Eye (tissue), 1 donor: ENCODE measurements around the gene WNT3A.

Source experiments
- DNase-seq: peaks from one replicate; pipeline ENCODE4 v3.0.0-alpha.2; 2015

WNT3A gene

DNA sequence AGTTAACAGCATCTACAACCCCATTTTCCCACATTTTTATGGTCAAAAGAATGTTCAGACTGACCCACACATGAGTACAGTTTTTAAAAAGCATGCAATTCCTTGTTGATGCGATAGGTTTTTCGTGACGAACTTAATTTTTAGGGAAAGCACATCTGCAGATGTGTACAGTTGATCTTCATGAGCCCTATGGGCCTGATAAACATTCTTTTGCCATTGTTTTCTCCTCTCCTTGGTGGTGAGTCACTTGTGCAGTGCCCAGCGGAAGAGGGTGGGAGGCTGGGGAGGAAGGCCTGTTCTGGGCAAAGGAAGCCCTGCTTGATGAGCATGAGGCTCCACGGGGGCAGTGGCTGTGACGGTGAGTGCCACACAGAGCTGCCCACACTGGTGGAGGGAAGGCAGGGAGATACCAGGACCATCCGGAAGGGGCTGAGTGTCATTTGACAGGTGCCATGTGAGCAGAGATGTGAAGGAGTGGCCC is 81.0 kb downstream of the WNT3A start:
- DNase-seq: no peak

DNA sequence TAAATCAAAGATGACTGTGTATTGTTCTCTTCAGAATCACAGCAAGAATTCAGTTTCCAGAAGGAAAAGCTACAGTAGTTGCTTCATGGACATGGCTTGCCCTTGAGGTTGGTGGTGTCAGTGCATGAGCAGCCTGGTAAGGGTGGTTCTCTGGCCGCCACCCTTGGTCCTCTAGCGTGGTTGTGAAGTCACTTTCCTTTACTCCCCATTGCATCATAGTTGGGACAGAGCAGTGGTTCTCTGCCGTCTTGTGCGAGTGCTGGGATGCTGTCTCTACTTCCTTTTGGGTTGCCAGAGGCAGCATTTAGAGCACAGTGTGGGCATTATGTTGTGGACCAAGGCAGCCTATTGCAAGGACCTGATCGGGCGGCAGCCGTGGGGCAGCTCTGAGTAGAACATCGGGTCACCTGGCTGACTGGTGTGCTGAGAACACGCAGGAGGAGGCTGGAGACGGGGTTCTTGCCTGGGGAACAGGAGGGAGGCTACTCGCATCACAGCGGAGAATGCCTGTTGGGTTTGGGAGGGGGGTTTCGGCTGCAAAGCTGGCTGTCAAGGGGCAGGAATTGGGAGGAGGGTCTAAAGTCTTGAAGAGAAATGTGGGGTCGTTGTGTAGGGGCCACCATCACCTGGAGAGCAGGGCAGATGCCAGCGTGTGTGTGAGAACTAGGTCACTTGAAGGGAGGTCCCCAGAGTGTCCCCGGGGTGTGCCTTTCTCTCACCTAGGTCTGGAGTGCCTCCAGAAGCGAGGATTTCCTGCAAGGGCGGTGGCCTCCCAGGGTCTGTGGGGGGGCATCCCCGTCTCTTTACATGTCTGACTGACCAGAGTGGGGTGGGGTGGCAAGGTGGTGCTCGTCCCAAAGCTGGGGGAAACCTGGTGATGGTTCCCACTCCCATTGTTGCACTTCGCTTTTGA is 82.0 kb downstream of the WNT3A start:
- no peak for DNase-seq

DNA sequence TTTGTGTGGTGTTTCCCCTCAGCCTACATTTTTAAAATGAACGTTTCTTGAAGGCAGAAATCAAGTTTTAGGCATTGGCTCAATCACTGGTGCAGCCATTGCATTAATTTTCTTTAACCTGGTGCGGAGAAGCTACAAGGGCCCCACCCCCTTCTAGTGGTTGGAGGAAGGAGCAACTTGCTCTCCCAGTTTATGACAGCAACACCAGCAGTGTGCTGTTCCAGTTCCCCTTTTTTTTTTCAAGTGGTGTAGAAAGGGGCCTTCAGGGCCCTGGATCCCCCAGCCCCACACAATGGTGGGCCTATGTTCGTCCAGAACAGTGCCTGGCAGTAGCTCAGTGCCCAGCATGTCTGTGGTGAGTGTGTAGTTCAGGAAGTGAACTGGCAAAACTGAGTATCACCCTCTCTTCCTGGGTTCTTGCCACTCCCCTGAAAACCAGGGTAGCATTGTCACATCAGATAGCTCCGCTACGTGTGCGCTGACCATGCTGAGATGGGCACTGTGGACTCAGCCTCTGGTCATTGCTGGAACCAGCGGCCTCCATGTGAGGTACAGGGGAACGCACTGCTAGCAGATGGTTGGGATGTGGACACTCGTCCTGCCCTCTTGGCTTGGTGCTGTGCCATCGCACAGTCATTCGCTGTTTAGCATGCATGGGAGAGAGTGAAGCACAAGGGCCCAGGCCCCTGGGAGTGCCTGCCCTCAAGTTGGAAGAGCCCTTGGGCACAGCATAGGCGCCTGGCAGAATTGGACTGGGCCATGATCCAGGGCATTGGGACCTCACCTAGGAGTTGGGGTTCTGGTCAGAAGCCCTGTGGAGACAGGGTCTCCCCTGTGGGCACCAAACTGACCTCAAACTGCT is 83.0 kb downstream of the WNT3A start:
- no peak for DNase-seq

DNA sequence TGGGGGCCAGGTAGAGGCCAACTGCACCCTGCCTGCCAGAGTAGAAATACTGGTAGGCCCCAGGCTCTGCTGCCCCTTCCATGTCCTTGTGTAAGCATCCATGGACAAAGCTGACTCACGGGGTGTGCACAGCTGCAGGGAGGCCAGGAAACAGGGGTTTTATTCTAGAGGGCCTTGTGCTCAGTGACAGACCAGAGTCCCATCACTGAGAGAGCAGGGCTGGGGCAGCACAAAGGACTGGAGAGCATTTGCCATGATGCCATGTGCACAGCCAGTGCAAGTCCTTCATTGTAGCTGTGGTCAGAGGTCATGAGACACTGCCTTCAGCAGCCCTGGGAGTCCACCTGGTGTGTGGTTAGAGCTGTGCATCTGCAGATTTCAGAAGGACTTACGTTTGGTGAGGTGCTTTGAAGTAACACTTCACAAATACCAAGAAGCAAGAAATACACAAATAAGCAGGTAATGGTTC is 83.8 kb downstream of the WNT3A start:
- no peak for DNase-seq

DNA sequence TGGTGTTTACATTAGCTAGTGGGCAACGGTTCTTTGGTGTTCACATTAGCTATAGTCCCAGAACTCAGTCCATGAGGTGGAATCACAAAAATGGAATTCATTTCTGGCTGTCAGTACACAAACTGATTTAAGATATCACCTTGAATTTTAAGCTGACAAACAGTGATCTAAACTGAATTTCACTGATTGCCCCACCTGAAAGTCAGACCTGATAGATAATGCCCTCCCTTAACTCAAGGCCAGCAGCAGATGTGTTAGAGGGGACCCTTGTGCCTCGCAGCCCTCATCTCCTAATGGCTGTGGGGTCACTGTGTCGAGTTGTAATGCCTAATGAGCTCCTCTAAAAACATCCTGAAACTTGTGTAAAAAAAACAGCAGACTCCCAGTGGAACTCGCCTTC is 84.3 kb downstream of the WNT3A start:
- DNase-seq: no peak

DNA sequence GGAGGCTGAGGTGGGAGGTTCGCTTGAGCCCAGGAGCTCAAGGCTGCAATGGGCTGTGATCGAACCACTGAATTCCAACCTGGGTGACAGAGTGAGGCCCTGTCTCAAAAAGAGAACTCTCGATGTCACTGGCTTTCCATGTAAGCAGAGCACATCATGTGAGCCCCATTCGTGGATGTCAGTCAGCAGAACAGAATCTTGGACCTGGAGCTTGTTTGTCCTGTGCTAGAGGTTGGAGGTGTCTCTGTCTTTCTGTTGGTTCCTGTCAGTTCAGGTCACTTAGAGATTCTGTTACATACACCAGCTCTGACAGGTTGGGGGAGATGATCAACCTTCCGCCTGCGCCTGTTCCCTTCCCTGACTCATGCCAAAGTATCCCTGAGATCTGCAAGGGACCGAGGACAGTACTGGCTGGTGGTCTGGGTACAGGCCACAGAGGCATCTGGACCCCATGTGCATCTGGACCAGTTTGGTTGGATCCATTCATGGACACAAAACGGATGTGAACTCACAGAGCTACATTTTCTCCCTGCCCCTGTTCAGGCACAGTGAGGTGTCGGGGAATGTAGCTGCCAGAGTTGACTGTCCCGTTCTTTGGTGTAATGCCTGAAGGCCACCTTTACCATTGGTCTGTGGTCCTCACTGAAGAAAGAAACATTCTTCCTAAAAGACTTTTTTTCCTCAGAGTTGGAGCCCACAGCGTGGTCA is 85.7 kb downstream of the WNT3A start:
- no peak for DNase-seq

DNA sequence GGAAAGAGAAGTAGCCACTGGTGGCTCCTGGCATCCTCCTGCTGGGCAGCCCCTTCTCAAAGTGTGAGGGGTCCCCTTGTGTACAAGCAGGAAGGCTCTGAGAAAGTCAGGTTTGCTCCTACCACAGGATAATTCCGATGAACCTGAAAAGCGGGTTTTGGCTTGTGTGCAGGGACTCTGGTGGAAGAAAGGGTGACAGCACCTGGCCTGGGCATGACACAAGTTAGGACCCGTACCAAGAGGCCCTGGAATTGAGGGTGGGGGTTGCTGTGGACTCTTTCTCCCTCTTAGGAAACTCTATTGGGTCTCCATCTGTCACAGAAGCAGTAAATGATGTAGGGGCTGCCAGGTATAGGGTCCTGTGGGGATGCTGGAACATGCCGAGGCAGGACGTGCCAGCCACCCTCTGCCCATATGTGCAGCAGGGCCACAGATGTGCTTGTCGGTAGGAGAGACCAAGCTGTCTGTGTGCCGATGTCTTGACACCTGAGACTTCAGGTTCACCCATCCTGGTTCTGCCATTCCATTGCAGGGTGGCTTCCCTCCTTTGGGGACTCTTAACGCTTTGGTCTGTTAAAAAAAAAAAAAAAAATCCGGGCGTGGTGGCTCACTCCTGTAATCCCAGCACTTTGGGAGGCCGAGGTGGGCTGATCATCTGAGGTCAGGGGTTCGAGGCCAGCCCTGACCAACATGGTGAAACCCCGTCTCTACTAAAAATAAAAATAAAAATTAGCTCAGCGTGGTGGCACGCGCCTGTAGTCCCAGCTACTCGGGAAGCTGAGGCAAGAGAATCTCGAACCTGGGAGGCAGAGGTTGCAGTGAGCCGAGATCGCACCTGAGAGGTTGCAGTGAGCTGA is 86.5 kb downstream of the WNT3A start:
- no peak for DNase-seq

DNA sequence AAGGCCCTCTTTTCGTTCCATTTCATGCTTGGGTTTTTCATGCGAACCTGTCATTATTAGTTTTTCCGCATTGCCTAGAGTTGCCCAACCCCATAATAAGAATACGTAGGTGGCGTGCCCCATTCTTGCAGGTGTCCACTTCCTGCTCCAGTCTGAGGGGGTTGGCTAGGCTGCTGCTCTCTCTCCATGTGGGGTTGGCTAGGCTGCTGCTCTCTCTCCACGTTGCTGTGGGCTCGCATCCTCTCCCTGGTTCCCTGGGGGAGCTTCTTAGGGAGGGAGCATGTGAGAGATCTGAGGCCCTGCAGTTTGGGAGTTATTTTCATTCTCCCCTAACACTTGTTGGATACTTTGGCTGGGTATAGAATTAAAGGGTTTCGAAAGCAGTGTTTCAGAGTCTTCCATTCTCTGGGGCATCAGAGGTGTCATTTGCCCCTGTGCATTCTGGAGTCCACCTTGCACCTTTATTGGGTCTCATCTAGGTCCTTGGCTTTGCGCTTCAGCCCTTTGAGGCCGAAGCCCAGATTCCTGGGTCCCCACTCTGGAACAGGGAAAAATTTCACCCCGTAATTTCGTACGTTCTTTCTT is 87.7 kb downstream of the WNT3A start:
- no peak for DNase-seq

DNA sequence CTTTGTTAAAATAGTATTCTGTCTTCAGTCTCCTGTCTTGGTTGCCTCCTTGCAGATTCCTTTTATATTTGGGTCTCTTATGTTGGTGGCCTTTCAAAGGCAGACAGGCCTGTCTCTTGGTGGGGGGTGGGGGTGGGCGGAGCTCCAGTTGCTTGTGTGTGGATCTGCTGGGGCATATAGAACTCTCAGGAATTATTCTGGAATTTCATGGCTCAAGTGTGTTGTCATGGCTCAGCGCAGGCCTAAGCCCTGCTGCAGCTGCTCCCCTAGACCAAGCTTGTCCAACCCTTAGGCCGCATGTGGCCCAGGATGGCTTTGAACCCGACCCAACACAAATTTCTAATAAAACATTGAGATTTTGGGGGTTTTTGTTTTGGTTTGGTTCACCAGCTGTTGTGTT is 88.4 kb downstream of the WNT3A start:
- DNase-seq: no peak

DNA sequence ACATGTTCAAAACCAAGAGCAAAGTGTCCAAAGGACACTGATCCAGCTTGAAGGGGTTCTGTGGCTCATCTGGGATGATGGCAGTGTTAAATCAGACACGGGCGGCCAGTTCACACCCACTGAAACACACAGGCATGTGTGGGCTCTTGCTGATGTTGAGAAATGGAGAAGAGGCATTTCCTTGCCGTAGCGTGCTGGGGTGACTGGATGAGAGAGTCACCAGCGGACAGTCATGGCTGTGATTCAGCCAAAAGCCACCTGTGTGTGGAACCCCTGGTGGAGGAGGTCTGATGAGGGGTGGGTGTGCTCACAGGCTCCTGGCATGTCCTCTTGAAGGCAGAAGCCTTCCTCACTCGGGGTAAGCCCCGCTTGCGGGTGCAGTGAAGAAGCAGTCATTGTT is 89.1 kb downstream of the WNT3A start:
- no peak for DNase-seq

DNA sequence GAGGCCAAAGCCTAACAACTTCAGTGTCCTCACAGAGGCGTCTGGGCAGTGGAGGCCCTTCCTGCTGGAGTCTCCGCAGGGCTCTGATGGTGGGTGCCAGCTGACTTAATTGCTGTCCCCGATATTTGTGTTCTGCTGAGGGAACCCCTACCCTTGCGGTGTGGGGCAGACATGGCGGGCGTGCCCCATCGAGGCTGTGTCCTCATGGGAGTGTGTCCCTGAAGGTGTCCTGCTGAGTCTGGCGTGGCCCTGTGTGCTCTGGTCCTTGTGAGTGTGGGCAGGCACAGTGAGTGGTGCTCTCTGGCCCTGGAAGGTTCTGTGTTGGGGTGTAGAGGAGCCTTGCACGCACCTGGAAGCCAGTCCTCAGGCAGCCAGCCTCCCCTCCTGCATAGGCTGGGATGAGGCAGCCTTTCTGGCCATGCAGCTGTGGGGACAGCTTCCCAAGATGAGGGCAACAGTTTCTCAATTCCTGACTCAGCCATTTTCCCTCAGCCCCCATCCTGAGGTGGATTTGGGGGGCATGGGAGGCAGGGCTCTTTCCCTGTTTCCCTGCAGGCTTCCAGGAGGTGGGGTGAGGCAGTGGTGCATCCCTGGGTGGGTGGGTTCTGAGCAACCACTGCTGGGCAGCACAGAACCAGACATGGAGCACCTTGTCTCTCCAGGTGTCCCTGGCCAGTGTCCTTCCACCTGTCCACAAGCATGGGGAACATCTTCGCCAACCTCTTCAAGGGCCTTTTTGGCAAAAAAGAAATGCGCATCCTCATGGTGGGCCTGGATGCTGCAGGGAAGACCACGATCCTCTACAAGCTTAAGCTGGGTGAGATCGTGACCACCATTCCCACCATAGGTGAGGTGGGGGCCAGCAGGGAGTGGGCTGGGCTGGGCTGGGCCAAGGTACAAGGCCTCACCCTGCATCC is 89.9 kb downstream of the WNT3A start:
- DNase-seq: no peak

DNA sequence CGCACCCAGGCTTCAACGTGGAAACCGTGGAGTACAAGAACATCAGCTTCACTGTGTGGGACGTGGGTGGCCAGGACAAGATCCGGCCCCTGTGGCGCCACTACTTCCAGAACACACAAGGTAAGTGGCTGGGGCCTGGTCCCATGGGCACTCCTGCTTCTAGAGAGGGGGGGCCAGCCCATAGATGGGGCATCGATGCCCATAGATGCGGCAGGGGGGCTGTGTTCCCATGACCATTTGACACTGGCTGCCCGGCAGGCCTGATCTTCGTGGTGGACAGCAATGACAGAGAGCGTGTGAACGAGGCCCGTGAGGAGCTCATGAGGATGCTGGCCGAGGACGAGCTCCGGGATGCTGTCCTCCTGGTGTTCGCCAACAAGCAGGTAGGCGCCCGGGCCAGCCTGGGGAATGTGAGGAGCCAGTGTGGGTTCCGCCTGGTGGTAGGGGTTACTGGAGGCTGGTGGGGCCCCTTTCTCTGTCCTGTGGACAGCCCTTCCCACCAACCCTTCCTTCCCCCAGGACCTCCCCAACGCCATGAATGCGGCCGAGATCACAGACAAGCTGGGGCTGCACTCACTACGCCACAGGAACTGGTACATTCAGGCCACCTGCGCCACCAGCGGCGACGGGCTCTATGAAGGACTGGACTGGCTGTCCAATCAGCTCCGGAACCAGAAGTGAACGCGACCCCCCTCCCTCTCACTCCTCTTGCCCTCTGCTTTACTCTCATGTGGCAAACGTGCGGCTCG is 90.7 kb downstream of the WNT3A start:
- no peak for DNase-seq

DNA sequence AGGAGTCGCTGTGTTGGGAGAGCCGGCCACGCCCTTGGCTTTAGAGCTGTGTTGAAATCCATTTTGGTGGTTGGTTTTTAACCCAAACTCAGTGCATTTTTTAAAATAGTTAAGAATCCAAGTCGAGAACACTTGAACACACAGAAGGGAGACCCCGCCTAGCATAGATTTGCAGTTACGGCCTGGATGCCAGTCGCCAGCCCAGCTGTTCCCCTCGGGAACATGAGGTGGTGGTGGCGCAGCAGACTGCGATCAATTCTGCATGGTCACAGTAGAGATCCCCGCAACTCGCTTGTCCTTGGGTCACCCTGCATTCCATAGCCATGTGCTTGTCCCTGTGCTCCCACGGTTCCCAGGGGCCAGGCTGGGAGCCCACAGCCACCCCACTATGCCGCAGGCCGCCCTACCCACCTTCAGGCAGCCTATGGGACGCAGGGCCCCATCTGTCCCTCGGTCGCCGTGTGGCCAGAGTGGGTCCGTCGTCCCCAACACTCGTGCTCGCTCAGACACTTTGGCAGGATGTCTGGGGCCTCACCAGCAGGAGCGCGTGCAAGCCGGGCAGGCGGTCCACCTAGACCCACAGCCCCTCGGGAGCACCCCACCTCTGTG is 91.6 kb downstream of the WNT3A start:
- no peak for DNase-seq

DNA sequence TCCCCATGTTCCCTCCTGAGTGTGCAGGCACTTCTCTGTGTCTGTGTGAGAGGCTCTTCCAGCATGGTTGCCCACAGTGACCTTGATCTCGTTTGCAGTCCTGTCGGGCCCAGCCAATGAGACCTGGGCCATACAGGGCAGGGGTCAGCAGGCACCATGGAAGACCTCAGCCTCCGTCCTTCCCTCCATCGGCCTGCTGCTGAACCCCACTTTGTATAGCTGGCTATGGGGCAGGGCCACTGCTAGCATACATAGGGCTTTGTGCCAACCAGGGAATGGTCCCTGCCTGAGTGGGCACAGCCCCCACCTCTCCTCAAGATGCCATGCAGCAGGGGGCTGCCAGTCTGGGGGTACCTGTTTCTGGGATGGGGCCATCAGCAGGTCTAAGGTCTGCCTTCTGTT is 92.5 kb downstream of the WNT3A start:
- DNase-seq: no peak

DNA sequence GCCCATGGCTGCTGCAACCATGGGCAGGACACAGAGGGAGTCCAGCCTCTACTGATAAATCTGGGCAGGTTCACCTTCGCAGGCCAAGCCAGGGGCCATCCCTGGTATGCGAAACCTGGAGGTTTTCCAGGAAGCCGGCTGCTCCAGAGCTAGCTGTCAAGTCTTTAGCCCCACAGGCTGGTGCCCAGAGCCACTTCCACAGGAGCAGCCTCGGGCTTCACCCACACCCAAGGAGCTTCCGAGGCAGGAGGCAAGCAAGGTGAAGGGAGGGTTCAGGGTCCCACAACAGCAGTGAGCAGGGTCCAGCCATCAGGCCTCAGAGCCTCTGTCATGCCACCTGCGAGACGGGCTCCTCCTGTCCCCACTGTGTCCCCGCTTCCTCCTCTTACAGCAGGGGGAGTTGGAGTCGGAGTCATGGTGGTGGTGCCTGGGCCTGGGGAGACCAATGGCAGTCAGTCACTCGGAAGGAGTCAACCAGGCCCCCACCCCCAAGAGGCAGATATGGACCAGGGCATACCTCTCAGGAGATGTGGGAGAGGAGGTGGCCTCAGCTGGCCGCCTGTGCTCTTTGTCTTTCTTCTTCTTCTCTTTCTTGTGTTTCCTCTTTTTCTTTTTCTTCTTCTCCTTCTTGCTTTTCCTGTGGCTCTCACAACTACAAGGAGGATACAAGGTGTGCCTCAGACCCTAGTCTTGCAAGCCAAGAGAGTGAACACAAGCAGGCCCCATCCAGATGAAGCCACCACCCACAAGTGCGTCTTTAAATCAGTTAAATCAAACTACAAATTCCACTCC is 94.2 kb downstream of the WNT3A start:
- no peak for DNase-seq

DNA sequence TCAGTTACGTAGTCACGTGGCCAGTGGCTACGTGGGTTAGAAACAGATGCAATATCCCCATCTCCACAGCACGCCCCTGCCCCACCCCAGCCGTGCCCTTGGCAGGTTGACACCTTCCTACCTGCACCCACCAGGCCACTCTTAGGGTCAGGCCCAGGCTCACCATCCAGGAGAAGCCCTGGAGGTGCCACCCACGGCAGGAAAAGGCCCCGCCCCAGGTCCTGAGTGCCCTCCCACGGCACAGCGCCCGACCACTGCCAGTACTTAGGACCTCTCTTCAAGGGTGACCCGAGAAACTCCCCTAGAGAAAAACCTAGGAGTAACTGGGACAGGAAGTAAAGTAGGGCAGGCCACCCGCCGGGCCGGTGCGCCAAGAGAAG is 94.8 kb downstream of the WNT3A start:
- DNase-seq: no peak

DNA sequence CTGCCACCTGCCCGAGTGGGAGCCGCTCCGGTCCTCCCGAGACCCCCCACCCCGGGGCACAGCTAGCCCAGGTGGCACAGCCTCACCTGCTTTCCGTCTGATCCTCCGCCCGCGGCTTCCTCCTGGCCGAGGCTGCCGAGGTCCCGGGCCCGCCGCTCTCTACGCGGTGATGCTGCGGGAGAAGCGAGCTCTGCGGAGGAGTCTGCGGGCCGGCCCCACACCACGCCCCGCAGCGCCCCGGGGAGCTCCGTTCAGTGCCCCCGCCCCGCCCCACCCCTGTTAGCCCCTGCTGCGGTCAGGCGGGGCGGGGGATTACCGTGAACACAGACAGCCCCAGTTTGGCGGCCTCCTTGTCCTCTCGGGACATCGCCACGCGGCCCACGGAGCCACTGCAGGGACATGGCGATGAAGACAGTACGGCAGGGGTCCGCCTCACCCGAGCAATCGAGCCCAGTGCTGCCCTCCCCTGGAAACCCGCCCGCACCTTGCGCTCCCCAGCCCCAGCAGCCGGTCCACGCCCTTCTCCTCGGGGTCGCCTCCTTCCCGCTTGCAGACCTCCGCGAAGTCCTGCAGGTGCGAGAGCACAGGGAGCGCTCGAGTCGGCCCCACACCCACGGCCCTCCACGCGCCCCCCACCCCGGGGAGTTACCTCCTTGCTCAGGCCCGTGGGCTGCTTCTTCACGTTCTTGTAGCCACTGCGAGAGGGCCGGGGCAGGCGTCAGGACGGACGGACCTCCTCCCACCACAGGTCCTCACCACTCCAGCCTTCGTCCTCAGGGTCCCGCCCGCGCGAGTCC is 95.4 kb downstream of the WNT3A start:
- peak; percentile 58 for DNase-seq
